ENCODE measurements around the gene CDON. TPM values are rescaled to one million over a fixed set of nuclear protein-coding genes. Genes with fewer than 3 reads are reported as not detected.

The CDON gene
- total and polyA plus RNA-seq, 4 donors = 1.5 to 25.6 (median 9.9) TPM

DNA sequence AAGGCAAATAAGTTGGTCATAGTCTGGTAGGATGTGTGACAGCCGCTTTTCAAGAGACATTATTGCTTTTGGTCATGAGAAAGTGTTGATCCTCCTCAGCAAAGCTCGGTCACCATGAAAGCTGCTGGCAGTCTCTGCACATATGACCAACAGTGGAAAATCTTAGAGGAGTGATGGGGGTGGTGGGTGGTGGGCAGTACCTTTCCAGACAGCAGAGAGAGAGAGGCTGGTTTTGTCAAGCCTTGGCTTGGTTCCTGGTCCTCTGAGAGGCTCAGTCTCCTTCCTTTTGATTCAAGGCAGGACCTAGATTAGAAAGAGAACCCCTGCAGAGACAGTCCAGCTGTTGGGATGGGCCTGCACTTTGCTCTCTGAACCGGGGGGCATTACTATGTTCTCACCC is 136.9 kb downstream of the CDON start:
- no peak for ATAC-seq (ENCODE audit: insufficient read depth, low FRiP score)
- Histone ChIP-seq H3K4me3 (no peak overlapping the region), H3K36me3 (ENCODE audit: control insufficient read depth in 4 of 4, insufficient read depth in 4 of 4, low read length in 4 of 4) (no peaks in the 10 kb centered on the region), H3K27me3 (ENCODE audit: control insufficient read depth in 3 of 3, insufficient read depth in 3 of 3, low read length in 2 of 3) (no peaks in the 10 kb centered on the region), H3K4me1 (ENCODE audit: control insufficient read depth in 5 of 5, insufficient read depth in 5 of 5, low read length in 5 of 5) (peaks cover 0 to 7% (median 0%) of the 10 kb centered on the region in 5 donors), H3K9ac (ENCODE audit: insufficient read depth in 1 of 2, low read length in 2 of 2) (no peak overlapping the region), H3K27ac (ENCODE audit: low read depth in 1 of 2, low read length in 1 of 2) (no peak overlapping the region), H3K9me3 (ENCODE audit: control insufficient read depth in 4 of 4, insufficient read depth in 3 of 4, low read length in 3 of 4) (no peaks in the 10 kb centered on the region)
- TF ChIP-seq, protein P1, sequence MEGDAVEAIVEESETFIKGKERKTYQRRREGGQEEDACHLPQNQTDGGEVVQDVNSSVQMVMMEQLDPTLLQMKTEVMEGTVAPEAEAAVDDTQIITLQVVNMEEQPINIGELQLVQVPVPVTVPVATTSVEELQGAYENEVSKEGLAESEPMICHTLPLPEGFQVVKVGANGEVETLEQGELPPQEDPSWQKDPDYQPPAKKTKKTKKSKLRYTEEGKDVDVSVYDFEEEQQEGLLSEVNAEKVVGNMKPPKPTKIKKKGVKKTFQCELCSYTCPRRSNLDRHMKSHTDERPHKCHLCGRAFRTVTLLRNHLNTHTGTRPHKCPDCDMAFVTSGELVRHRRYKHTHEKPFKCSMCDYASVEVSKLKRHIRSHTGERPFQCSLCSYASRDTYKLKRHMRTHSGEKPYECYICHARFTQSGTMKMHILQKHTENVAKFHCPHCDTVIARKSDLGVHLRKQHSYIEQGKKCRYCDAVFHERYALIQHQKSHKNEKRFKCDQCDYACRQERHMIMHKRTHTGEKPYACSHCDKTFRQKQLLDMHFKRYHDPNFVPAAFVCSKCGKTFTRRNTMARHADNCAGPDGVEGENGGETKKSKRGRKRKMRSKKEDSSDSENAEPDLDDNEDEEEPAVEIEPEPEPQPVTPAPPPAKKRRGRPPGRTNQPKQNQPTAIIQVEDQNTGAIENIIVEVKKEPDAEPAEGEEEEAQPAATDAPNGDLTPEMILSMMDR (IDR thresholded peaks at IDR 0.05; ENCODE audit: control extremely low read depth, extremely low read depth) = no peak
- 72 to 86% methylated on average over 3 of the region's 3 CpGs for WGBS, 2 donors
- no peak for DNase-seq

GRCh38 chr11:125925247-125925740 is 137.4 kb downstream of the CDON start:
- H3K27me3 ChIP-seq (ENCODE audit: control insufficient read depth in 3 of 3, insufficient read depth in 3 of 3, low read length in 2 of 3) = no peaks in the 10 kb centered on the region
- no peak overlapping the region for H3K9ac ChIP-seq (ENCODE audit: insufficient read depth in 1 of 2, low read length in 2 of 2)
- peak in 2 of 3 donors; percentile 8 to 11 for DNase-seq
- no peaks in the 10 kb centered on the region for H3K36me3 ChIP-seq (ENCODE audit: control insufficient read depth in 4 of 4, insufficient read depth in 4 of 4, low read length in 4 of 4)
- WGBS, 2 donors = 77 to 84% methylated on average over 6 of the region's 6 CpGs
- H3K9me3 ChIP-seq (ENCODE audit: control insufficient read depth in 4 of 4, insufficient read depth in 3 of 4, low read length in 3 of 4) = no peaks in the 10 kb centered on the region
- H3K4me3 ChIP-seq = no peak overlapping the region
- ATAC-seq (ENCODE audit: insufficient read depth, low FRiP score) = no peak
- TF ChIP-seq, protein P1 (IDR thresholded peaks at IDR 0.05; ENCODE audit: control extremely low read depth, extremely low read depth) = no peak
- peaks cover 0 to 7% (median 0%) of the 10 kb centered on the region in 5 donors for H3K4me1 ChIP-seq (ENCODE audit: control insufficient read depth in 5 of 5, insufficient read depth in 5 of 5, low read length in 5 of 5)
- no peak overlapping the region for H3K27ac ChIP-seq (ENCODE audit: low read depth in 1 of 2, low read length in 1 of 2)

- no peak overlapping the region for H3K4me3 ChIP-seq
- no peaks in the 10 kb centered on the region for H3K27me3 ChIP-seq (ENCODE audit: control insufficient read depth in 3 of 3, insufficient read depth in 3 of 3, low read length in 2 of 3)
- TF ChIP-seq, protein P1 (IDR thresholded peaks at IDR 0.05; ENCODE audit: control extremely low read depth, extremely low read depth) = no peak
- no peak overlapping the region for H3K27ac ChIP-seq (ENCODE audit: low read depth in 1 of 2, low read length in 1 of 2)
- DNase-seq (no peak), ATAC-seq (ENCODE audit: insufficient read depth, low FRiP score) (no peak)
- no peak overlapping the region for H3K9ac ChIP-seq (ENCODE audit: insufficient read depth in 1 of 2, low read length in 2 of 2)
- peaks cover 0 to 7% (median 0%) of the 10 kb centered on the region in 5 donors for H3K4me1 ChIP-seq (ENCODE audit: control insufficient read depth in 5 of 5, insufficient read depth in 5 of 5, low read length in 5 of 5)
- no peaks in the 10 kb centered on the region for H3K36me3 ChIP-seq (ENCODE audit: control insufficient read depth in 4 of 4, insufficient read depth in 4 of 4, low read length in 4 of 4)
- 90 to 92% methylated on average over 9 of the region's 9 CpGs for WGBS, 2 donors
- H3K9me3 ChIP-seq (ENCODE audit: control insufficient read depth in 4 of 4, insufficient read depth in 3 of 4, low read length in 3 of 4) = no peaks in the 10 kb centered on the region
Measured at GRCh38 chr11:125924384-125925007, 138.2 kb downstream of the CDON start.

All from lung (tissue), 12 donors.